Activated CD4-positive, CD25-positive, alpha-beta regulatory T cell treated with anti-CD3 and anti-CD28 coated beads, Interleukin-2, amount 50 U/mL, for 16 hours (primary cell): ENCODE measurements around the gene HIP1.
"Not testable (repeated sequence)": the region's sequence is repeated elsewhere in the genome, so short reads cannot be mapped to it uniquely, and the experiment has no call there.

Source experiments
- DNase-seq: peaks from one replicate; pipeline ENCODE4 v3.0.0-alpha.2; 2020; ENCODE audit warnings: low read depth, low spot score

The HIP1 gene

DNA sequence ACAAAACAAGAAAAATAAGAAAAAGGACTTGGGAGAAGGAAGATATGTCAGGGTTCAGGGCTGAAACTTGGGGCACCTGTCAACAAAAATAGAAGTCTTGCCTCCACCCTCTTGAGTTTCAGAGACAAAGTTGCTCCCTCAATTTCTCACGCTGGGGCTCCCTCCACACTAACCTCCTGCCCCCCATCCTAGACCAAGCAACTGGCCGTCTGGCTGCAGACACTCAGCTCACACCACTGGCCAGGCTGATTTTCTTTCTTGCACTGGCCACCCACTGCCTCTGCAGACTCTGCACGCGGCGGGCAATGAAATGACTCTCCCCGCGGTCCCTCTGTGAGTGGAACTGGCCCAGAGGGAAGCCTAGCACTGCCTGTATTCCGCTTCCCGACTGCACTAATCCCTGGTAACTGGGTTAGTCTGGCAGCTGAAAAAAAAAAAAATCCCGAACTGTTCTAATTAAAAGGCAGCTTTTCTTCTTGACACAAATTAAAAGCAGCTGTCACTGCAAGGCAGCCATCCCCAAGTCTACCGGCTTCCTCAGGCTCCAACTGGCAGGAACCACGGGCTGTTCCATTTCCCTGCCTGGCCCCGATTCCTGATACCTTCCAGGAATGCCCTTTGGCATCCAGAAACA is 163.1 kb downstream of the HIP1 start:
- DNase-seq: no peak

DNA sequence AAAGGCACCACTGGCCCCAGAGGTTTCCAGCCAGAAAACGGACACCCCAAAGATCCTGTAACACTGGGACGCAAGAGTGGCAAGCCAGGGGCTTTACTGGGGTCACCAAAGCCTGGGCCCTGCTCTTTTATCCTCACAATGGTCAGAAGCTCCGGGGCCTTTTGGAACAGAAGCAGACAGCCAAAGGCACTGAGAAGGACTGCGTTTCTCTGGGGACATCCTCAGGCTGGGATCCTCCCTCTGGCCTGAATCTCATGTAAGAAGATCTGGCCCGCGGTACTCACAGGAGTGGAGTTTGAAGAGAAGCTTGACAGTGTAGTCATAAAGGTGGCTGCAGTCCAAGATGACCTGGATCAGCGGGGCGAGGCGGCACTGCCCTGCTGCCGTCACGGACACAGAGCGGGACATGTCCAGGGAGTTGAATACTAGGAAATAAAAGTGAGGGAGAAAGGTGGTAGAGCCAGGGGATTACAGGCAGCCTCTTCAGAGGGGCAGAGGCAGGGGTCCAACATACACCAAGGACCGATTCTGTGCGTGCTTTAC is 165.2 kb downstream of the HIP1 start:
- no peak for DNase-seq

DNA sequence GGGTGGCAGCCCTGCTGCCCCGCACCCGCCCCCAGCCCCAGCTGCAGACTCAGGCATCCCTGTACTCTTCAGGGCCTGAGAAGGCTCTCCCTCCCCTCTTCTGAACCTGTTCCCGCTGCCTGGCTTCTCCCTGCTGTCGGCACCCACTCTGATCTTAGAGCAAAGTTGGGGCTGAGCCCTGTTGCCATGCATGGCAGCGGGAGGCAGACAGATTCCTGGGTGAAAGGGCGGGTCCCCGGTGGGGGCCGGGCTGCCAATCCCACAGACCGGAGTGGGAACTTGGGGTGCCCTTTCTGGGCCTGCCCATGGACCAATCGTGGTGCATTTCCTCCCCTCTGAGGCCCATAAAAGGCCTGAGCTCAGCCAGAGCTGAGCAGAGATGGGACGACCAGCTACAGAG is 165.9 kb downstream of the HIP1 start:
- DNase-seq: no peak

DNA sequence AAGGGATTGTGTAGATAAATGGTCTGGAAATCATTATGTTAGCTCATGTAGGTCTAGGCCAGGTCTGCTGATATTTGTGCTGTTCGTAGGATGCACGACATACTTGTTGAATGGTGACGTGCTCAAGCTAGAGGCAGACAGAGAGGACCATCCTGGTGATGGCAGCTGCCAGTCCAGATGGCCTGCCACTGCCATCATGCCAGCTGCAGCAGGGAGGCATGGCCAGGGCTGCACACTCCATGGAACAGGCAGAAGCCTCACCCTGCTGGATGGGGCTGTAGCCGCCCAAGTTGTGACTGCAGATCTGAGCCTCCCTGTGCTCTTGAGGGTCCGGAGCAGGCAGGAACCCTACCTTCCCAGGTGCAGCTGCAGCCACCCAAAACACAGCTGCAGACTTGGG is 166.3 kb downstream of the HIP1 start:
- no peak for DNase-seq

DNA sequence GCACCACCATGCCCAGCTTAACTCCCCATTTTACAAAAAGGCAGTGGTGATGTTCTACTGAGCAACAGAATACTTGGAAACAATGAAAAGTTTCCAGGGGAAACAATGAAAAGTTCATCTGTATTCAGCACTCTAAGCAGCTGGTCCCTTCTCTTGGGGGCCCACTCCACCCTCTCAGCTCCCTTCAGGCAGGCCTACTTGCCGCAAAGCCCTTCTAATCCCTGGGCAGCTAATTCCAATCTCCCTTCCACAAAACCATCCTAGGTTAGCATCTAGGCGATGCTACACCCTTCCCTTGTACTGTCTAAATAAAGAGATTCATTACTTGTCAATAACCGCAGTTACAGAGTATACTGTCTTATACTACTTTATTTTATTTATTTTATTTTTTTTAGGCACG is 167.5 kb downstream of the HIP1 start:
- DNase-seq: no peak

DNA sequence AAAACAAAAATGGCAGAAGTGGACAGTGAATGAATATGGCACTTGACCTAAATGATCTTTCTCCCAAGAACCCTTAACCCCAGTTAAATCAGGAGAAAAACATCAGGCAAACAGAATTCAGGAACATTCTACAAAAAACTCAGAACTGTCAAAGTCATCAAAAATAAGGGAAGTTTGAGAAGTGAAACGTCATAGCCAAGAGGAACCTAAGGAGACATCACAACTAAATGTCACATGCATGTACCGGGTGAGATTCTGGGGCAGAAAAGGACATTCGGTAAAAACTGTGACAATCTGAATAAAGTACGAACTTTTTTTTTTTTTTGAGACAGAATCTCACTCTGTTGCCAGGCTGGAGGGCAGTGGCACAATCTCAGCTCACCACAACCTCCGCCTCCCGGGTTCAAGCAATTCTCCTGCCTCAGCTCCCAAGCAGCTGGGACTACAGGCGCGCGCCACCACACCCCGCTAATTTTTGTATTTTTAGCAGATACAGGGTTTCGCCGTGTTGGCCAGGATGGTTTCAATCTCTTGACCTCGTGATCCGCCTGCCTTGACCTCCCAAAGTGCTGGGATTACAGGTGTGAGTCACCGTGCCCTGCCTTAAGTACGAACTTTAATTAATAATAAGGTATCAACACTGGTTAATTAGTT is 169.0 kb downstream of the HIP1 start:
- not testable (repeated sequence) for DNase-seq

DNA sequence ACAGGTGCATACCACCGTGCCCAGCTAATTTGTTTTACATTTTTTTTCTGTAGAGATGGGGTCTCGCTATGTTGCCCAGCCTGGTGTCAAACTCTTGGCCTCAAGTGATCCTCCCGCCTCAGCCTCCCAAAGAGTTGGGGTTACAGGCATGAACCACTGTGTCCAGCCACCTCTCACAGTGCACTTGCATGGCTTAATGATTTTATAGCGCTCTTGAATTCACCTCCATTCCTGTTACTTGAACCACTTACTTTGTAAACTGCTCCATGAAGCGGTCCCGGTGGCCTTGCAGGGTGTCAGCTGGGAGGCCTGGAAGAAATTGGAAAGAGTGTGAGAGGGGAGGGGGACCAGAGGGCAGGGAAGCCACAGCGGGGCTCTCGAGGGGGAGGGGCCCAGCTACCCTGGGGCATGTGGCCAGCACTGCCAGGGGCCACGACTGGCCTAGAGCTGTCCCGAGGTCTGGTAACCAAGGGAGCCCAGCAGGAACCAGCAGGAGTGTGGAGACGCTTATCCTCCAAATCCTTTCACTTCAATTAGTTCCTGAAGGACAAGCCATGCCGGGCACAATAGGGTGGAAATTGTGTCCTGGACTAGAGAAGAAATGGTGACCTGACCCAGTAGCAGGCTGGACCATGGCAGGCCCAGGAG is 170.7 kb downstream of the HIP1 start:
- no peak for DNase-seq

DNA sequence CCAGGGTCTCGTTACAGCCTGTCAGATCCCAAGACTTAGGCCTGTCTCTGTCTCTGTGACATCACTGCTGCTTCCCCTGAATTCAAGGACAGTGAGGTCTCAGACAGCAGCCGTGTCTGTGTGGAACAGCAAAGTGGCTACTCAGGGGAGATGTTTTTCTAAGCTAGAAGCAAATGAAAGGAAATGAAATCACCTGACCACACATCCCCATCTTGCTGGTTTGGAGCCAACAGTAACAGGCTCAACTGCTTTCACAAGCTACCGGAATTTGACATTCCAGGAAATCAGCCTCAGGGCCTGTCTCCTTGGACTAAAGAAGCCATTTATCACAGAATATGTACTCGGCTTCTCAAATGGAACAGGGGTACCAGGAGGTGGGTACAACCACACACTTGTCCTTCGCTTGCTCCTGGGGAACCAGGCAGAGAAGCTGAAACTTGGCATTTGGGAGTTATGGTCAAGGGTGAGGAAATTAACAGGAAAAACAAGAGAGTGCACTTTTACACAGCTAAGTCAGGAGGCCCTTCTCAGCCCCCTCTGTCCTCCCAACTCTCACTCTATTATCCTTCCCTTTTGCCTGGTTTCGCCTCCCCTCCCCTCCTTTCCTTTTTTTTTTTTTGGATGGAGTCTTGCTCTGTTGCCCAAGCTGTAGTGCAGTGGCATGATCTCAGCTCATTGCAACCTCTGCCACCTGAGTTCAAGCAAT is 173.5 kb downstream of the HIP1 start:
- no peak for DNase-seq

DNA sequence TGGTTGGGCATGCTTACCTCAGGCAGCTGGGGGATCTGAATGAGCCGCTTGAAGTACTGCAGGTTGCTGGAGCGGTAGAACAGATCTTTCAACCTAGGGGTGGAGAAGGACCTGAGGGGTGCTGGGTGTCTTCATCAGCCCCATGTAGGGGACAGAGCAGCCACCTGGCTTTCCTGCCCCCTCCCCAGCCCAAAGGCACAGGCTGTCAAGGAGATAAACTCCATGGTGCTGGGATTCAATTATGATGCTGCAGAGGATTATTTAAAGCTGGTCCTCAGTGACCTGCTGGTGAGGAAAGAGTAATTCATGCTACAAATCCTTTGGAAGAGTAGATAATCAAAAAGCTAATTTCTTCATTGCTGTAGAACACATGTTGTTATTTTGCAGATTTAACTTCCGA is 175.6 kb downstream of the HIP1 start:
- no peak for DNase-seq

DNA sequence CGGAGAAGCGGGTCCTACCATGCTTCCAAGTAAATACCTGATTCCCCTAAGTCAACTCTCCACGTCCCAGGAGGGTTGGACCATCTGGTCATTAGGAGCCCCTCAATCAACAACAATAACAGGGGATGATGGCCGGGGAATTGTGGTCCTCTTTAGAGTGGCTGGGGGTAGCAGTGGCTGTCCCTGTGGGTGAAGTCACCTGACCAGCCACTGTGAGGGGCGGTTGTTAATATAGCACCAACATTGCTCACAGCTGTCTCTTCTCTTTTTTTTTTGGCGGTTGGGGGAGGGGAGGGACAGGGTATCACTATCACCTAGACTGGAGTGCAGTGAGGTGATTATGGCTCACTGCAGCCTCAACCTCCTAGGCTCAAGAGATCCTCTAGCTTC is 178.8 kb downstream of the HIP1 start:
- no peak for DNase-seq

DNA sequence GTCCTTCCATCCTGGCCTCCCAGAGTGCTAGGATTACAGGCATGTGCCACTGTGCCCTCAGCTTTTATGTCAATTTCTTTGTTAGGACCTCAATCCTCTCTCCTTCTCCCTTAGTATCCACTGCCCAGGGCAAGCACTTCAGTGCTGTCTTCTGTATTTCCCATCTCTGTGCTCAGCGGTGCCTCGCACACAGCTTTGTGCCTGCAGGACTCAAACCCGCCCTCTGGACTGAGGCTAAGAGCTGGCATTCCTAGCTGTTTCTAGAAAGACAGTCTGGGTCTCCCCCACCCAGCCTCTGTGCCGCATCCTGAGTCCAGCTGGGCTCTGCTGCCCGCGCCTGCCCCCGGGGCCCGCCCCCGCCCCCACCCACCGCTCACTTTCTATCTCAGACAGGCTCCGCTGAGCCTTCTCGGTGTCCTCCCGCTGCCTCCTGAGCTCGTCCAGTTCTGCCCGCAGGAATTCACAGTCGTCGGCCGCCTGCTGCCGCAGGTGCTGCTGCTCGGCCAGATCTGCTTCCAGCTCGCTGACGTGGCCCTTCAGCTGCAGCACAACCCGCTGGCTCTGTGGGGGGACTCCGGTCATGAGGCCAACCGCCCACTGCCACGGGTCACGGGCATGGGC is 179.3 kb downstream of the HIP1 start:
- no peak for DNase-seq

DNA sequence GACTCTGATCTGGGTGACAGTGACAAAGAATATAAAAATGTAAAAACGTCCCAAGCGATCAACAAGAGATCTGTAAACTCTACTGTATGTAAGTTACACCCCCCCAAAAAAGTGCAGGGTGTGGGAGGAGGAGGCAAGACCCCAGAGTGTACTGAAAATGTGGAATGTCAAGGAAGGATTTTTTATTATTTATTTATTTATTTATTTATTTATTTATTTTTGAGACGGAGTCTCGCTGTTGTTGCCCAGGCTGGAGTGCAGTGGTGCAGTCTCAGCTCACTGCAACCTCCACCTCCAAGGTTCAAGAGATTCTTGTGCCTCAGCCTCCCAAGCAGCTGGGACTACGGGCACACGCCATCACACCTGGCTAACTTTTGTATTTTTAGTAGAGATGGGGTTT is 181.9 kb downstream of the HIP1 start:
- DNase-seq: not testable (repeated sequence)

DNA sequence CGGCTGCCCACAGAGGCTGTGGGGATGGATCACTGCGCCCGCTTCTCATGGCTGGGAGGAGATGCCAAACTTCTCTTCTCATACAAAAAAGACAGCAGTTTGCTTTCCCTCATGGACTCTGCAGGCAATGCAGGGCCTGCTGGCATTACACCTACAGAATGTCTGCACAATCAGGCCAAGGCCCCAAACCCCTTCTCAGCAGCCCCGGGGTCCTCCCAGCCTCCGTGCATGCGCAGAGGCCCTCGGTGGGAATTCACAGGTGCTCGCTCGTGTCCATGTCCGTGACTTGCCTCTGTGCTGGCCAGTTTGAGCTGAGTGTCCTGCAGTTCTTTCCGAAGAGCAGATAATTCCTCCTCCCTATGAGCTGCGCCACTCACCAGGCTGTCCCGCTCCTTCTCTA is 183.0 kb downstream of the HIP1 start:
- DNase-seq: no peak

DNA sequence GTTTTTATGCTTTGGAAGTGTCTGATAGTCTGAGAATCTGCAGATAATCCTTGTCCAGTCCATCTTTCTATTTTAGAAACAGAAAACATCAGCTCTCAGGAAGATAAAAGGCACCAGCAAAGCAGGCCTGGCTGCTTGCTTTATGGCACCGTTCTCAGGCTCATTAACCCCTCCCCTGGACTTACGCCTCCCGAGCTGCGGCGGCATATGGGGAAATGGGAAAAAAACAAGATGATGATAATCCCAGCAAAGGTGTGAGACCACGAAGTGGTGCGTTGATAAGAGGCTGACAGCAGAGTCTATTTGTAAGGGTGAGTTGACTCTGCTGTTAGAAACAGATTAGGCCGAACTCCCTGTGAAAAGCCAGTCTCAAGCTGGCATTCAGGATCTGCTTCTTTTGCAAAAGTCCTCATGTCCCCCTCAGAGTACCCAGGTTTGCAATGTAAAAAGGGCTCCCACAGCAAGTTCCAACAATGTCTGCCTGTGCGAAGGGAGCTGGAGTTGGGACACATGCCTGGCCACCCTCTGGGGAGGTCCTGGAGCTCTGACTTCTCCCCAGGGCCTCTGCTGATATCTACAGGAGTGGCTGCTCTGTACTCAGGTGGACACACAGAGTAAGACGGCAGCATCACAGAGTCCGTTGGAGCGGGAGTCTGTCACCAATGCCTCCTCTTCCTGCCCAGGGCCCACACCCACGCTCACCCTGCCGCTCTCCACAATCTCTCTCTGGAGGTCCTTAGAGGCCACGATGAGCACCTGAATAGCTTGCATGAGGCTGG is 192.3 kb downstream of the HIP1 start:
- no peak for DNase-seq

DNA sequence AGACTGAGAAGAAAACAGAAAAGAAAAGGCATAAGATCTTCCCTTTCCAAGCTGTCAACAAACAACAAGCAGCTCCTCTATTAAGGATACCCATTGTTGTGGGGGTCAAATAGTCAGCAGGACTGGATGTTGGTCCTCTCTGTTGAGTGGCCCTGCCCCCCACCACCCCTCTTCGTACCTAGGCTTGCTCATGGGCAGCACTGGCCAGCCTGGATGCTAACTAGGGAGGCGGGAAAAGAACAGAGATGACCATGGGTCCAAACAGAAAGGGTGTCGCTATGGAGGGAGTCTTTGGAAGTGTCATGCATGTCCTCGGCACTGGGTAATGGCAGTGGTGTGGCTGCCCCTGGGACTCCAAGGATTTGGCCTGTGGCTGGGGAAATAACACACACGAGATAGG is 201.0 kb downstream of the HIP1 start:
- DNase-seq: no peak

DNA sequence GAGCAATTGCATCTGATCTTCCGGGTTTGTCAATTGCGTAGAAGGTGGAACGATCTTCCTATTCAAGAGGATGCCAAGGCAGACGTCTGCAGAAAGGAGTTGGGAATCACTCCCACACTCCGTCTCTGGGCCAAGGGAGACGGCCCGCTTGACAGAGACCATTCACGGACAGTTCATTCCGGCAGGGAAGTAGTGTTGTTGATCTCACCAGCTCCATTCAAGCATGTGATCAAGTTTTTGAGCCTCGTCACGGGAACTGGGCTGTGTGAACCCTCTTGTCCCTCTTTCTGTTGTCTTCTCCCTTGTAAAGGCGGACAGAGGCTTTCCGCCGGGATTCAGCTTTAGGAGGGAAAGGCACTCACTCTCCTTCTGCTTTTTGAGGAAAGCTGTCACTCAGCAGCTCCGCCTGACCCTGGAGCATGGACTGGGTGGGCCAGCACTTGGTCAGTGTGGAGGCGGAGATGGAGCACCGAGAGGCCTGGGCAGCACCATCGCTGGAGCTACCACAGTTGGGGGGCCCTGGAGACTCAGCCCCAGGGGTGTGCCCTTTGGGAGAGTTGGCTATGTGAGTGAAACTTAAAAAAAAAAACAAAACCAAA is 201.7 kb downstream of the HIP1 start:
- no peak for DNase-seq

DNA sequence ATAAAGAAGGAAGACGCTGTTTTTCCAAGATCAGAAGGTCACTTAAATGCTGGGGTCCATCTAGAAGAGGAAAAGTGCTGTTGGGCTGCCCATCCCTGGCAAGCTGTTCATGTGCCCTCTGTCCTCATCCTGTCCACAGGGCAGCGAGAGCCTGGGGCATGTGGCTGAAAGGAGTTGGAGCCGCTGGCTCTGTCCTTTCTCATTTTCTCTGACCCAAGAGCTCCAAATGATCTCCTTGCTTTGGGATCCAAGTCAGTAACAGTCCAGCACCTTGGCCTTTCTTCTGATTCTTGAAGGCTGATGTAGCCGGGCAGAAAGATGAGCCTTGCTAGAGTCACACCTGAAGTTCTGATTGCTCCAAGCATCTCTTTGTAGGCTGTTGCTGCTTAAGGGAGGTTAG is 202.2 kb downstream of the HIP1 start:
- DNase-seq: no peak

DNA sequence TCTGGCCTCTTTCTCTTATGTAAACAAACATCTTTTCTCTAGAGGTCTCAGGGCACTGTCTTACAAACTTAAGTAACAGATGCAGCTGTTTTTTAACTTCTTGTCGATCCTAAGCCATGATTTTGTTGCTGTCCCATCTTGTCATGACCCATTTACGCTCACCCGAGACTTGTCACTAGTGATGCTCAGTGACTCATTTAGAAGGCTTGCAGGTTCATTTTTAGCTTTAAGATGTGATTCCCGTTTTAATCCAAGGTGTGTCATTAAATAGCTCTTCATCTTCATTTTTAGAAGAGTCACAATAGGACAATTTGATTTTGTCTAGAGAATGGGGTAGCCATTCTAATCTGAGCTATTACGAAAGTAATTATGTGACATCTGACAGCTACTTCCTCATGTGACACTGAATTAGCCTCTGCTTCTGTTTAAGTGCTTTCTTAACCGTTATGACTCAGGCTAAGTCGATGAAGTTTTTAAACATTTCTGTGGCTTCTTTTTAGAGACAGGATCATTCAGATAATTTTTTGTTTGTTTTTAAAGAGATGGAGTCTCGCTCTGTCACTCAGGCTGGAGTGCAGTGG is 203.9 kb downstream of the HIP1 start:
- DNase-seq: no peak

DNA sequence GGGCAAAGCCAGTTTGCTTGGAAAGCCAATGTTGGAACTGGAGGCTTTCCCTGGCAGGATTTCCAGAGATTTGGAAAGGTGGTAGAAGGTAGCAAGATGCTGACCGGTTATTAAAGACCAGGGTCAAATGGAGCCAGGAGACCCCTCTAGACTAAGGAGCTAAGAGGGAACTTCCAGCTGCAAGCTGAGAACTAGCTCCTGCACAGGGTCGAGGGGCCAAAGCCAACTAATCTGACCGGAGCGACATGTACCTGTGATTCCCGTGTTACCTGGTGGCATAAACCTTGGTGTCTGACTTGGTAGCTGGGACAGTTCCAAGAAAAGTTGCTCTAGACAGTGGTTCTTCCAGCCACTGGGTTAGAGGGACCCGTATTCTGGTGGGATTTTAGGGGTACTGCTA is 204.8 kb downstream of the HIP1 start:
- no peak for DNase-seq

DNA sequence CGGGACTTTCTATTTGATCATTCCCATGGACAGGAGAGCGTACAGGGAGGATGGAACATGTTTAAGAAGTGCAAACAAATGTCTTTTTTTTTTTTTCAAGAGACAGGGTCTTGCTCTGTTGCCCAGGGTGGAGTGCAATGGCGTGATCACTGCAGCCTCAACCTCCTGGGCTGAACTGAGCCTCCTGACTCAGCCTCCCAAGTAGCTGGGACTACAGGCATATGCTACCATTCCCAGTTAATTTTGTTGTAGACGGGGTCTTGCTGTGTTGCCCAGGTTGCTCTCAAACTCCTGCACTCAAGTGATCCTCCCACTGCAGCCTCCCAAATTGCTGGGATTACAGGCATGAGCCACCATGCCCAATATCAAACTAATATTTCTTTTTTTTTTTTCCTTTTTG is 206.1 kb downstream of the HIP1 start:
- DNase-seq: no peak
